Measurements from ENCODE around the gene JAKMIP2.

The JAKMIP2 gene

GRCh38 chr5:147576646-147577535 is 205.6 kb downstream of the JAKMIP2 start:
- TF ChIP-seq, protein P1, sequence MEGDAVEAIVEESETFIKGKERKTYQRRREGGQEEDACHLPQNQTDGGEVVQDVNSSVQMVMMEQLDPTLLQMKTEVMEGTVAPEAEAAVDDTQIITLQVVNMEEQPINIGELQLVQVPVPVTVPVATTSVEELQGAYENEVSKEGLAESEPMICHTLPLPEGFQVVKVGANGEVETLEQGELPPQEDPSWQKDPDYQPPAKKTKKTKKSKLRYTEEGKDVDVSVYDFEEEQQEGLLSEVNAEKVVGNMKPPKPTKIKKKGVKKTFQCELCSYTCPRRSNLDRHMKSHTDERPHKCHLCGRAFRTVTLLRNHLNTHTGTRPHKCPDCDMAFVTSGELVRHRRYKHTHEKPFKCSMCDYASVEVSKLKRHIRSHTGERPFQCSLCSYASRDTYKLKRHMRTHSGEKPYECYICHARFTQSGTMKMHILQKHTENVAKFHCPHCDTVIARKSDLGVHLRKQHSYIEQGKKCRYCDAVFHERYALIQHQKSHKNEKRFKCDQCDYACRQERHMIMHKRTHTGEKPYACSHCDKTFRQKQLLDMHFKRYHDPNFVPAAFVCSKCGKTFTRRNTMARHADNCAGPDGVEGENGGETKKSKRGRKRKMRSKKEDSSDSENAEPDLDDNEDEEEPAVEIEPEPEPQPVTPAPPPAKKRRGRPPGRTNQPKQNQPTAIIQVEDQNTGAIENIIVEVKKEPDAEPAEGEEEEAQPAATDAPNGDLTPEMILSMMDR (IDR thresholded peaks at IDR 0.05): peak; percentile 47
- Histone ChIP-seq H3K4me1 (no peaks in the 10 kb centered on the region), H3K4me3 (ENCODE audit: low read depth, low read length) (no peak overlapping the region), H3K79me2 (no peaks in the 10 kb centered on the region), H3K36me3 (ENCODE audit: control insufficient read depth, insufficient read depth, low read length) (no peaks in the 10 kb centered on the region), H3K27me3 (ENCODE audit: control insufficient read depth, insufficient read depth, low read length) (no peaks in the 10 kb centered on the region), H3K27ac (no peak overlapping the region), H3K4me2 (ENCODE audit: low read length) (no peak overlapping the region), H2AFZ (no peak overlapping the region), H3K9me3 (ENCODE audit: control insufficient read depth, low read length) (no peaks in the 10 kb centered on the region), H3K9ac (no peak overlapping the region)

DNA sequence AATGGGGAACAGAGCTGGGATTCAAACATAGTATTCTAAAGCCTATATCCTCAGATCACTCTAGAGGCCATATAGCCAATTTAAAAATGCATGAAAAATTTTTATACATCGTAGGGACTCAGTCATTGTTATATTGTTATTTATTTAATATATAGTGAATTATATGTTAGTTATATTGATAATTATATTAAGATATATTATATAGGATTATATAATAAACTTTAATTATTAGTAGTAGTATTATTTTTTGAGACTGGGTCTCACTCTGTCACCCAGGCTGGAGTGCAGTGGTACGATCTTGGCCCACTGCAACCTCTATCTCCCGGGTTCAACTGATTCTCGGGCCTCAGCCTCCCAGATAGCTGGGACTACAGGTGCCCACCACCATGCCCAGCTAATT is 206.9 kb downstream of the JAKMIP2 start:
- Histone ChIP-seq H3K4me3 (ENCODE audit: low read depth, low read length) (no peak overlapping the region), H3K4me2 (ENCODE audit: low read length) (no peak overlapping the region), H3K27me3 (ENCODE audit: control insufficient read depth, insufficient read depth, low read length) (no peaks in the 10 kb centered on the region), H3K9me3 (ENCODE audit: control insufficient read depth, low read length) (no peaks in the 10 kb centered on the region), H3K4me1 (no peaks in the 10 kb centered on the region), H3K36me3 (ENCODE audit: control insufficient read depth, insufficient read depth, low read length) (no peaks in the 10 kb centered on the region), H2AFZ (no peak overlapping the region), H3K79me2 (no peaks in the 10 kb centered on the region), H3K27ac (no peak overlapping the region), H3K9ac (no peak overlapping the region)
- TF ChIP-seq, protein P1 (IDR thresholded peaks at IDR 0.05): no peak

- Histone ChIP-seq H3K9me3 (ENCODE audit: control insufficient read depth, low read length) (no peaks in the 10 kb centered on the region), H3K9ac (no peak overlapping the region), H3K36me3 (ENCODE audit: control insufficient read depth, insufficient read depth, low read length) (no peaks in the 10 kb centered on the region), H3K4me1 (no peaks in the 10 kb centered on the region), H3K27me3 (ENCODE audit: control insufficient read depth, insufficient read depth, low read length) (no peaks in the 10 kb centered on the region), H3K4me3 (ENCODE audit: low read depth, low read length) (no peak overlapping the region), H3K79me2 (no peaks in the 10 kb centered on the region), H2AFZ (no peak overlapping the region), H3K4me2 (ENCODE audit: low read length) (no peak overlapping the region), H3K27ac (no peak overlapping the region)
- TF ChIP-seq, protein P1 (IDR thresholded peaks at IDR 0.05): no peak
These were observed 209.3 kb downstream of the JAKMIP2 start for GRCh38 chr5:147573211-147573610.

GRCh38 chr5:147568710-147569406 is 213.7 kb downstream of the JAKMIP2 start:
- Histone ChIP-seq H3K27ac (no peak overlapping the region), H3K36me3 (ENCODE audit: control insufficient read depth, insufficient read depth, low read length) (no peaks in the 10 kb centered on the region), H3K4me3 (ENCODE audit: low read depth, low read length) (no peak overlapping the region), H3K4me1 (no peaks in the 10 kb centered on the region), H3K79me2 (no peaks in the 10 kb centered on the region), H3K9ac (no peak overlapping the region), H3K9me3 (ENCODE audit: control insufficient read depth, low read length) (no peaks in the 10 kb centered on the region), H2AFZ (no peak overlapping the region), H3K4me2 (ENCODE audit: low read length) (no peak overlapping the region), H3K27me3 (ENCODE audit: control insufficient read depth, insufficient read depth, low read length) (no peaks in the 10 kb centered on the region)
- TF ChIP-seq, protein P1 (IDR thresholded peaks at IDR 0.05): no peak
